ENCODE data around the gene PDCD4. TPM values are rescaled to one million over a fixed set of nuclear protein-coding genes. Genes with fewer than 3 reads are reported as not detected.

The PDCD4 gene
- total RNA-seq, 4 donors from 2014 or later: 17.4 to 157 (median 138) TPM

- peak in 1 of 2 donors; percentile 55 for DNase-seq
- peak overlapping the region in 1 of 2 donors; percentile 22 for H3K27ac ChIP-seq
- intact Hi-C loops (cut with DNase I; ENCODE audit: low total_unique reads): no loop called here
- H3K27me3 ChIP-seq: no peaks in the 10 kb centered on the region
- no peak overlapping the region for H3K4me3 ChIP-seq
- no peaks in the 10 kb centered on the region for H3K36me3 ChIP-seq
- no peaks in the 10 kb centered on the region for H3K9me3 ChIP-seq
- peaks cover 0 to 8% of the 10 kb centered on the region in 2 donors for H3K4me1 ChIP-seq
- no peak for TF ChIP-seq POLR2A (IDR thresholded peaks at IDR 0.05)
- TF ChIP-seq, protein P1, sequence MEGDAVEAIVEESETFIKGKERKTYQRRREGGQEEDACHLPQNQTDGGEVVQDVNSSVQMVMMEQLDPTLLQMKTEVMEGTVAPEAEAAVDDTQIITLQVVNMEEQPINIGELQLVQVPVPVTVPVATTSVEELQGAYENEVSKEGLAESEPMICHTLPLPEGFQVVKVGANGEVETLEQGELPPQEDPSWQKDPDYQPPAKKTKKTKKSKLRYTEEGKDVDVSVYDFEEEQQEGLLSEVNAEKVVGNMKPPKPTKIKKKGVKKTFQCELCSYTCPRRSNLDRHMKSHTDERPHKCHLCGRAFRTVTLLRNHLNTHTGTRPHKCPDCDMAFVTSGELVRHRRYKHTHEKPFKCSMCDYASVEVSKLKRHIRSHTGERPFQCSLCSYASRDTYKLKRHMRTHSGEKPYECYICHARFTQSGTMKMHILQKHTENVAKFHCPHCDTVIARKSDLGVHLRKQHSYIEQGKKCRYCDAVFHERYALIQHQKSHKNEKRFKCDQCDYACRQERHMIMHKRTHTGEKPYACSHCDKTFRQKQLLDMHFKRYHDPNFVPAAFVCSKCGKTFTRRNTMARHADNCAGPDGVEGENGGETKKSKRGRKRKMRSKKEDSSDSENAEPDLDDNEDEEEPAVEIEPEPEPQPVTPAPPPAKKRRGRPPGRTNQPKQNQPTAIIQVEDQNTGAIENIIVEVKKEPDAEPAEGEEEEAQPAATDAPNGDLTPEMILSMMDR (IDR thresholded peaks at IDR 0.05): no peak
Observed at GRCh38 chr10:110901954-110902819, 30.5 kb downstream of the PDCD4 start.

DNA sequence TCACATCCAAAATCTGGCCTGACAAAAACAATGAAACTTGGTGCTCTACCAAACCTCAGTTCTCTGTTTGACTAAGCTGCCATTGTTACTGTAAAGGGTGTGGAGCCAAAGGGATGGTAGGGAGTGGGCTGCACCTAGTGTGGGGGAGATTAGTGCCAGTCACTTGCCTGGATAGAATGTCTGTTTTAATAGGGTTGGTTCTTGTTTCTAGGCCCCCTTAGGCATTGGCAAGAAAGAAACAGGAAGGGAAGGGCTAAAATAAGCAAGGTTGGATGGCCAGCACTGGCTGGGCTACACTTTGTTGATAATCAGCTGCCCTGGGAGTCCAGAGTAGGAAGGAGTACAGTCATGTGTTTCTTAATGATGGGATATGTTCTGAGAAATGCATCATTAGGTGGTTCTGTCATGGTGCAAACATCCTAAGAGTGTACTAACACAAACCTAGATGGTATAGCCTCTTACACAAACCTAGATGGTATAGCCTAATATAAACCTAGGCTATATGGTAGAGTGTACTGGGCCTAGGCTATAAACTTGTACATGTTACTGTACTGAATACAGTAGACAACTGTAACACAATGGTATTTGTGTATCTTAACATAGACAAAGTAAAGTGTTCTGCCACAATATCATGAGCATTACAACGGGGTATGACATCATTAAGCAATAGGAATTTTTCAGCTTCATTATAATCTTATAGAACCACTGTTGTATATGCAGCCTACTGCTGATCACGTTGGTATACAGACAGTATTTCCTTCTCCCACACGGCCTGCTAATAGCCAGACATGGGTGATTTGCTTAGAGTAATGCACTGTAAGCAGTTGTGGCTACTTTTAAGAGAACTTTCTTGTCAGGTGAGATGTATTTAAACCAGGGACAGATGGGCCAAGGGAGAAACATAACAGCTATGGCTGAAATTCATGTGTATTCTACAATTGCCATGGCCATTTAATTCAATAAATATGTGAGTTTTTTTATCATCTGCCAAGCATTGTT lies 31.9 kb downstream of the PDCD4 start:
- intact Hi-C loops (cut with DNase I; ENCODE audit: low total_unique reads): no loop called here
- H3K4me1 ChIP-seq: peaks cover 0 to 8% of the 10 kb centered on the region in 2 donors
- H3K27ac ChIP-seq: peak overlapping the region in 1 of 2 donors; percentile 22
- H3K36me3 ChIP-seq: no peaks in the 10 kb centered on the region
- no peaks in the 10 kb centered on the region for H3K27me3 ChIP-seq
- no peak for DNase-seq
- no peak overlapping the region for H3K4me3 ChIP-seq
- TF ChIP-seq, protein P1 (IDR thresholded peaks at IDR 0.05): no peak
- no peak for TF ChIP-seq POLR2A (IDR thresholded peaks at IDR 0.05)
- H3K9me3 ChIP-seq: no peaks in the 10 kb centered on the region

- H3K4me3 ChIP-seq: no peak overlapping the region
Observed at GRCh38 chr10:110910138-110910537, 38.4 kb downstream of the PDCD4 start.

DNA sequence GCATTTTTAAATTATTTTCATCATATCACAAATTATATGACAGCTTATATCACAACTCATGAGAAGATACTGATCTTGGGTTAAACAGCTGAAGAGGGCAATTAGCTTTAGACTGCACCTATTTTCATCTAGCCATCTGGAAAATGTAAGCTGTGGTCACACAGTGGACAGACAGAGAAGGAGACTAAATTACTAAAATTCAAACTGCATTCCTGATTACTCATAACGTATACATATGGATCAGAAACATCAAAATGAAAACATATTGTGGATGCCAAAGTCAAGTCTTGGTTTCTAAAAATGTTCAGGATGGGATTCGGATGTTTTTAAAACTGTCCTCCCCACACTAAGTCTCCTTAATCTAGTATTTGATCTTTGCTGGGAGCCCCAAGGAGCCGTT lies 40.6 kb downstream of the PDCD4 start:
- DNase-seq: no peak
- Histone ChIP-seq H3K9me3 (no peaks in the 10 kb centered on the region), H3K27me3 (no peaks in the 10 kb centered on the region), H3K36me3 (no peaks in the 10 kb centered on the region), H3K4me1 (peaks cover 0 to under 1% of the 10 kb centered on the region in 2 donors), H3K4me3 (no peak overlapping the region), H3K27ac (no peak overlapping the region)
- TF ChIP-seq POLR2A (IDR thresholded peaks at IDR 0.05): no peak
- TF ChIP-seq, protein P1 (IDR thresholded peaks at IDR 0.05): no peak
- intact Hi-C loops (cut with DNase I; ENCODE audit: low total_unique reads): no loop called here

More at GRCh38 chr10:110910138-110910537, 38.4 kb downstream of the PDCD4 start:
- no peaks in the 10 kb centered on the region for H3K9me3 ChIP-seq
- H3K27ac ChIP-seq: no peak overlapping the region
- TF ChIP-seq, protein P1 (IDR thresholded peaks at IDR 0.05): no peak
- no peak for TF ChIP-seq POLR2A (IDR thresholded peaks at IDR 0.05)
- DNase-seq: no peak
- intact Hi-C loops (cut with DNase I; ENCODE audit: low total_unique reads): no loop called here
- H3K27me3 ChIP-seq: no peaks in the 10 kb centered on the region
- H3K4me1 ChIP-seq: no peaks in the 10 kb centered on the region
- no peaks in the 10 kb centered on the region for H3K36me3 ChIP-seq
